NCI-H774 (cell line): ENCODE results near the gene ACSF3.
A peak's percentile ranks its signal among the peaks of the same experiment; 100 is the strongest.

Source experiments
- DNase-seq: peaks from one replicate; lab custom pipeline; 2025; lab: John Stamatoyannopoulos, UW

ACSF3 gene

GRCh38 chr16:89112377-89113151 lies 18.9 kb downstream of the ACSF3 start:
- DNase-seq: no peak

- no peak for DNase-seq
These were observed 19.5 kb downstream of the ACSF3 start for GRCh38 chr16:89113152-89113547.

DNA sequence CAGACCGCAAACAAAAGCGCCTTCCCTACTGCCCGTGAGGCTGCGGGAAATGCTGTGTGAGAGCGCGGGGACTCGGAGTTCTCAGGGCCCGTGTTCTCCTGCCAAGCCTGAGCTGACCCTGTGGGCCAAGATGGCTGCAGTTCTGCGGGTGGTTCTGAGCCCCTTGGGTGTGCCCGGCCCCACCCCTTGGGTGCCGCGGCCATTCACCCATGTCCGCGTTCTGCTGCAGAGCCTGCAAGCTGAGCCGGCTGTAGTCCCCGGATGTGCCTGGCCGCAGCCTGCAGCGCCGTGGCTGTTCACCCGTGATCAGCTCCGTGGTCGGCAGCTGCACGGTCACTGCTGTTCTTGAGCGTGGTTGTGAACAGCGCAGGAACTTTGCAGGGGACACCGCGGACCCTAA lies 20.0 kb downstream of the ACSF3 start:
- no peak for DNase-seq

- DNase-seq: no peak
These were observed 20.7 kb downstream of the ACSF3 start for GRCh38 chr16:89114159-89114981.

- no peak for DNase-seq
These were observed 21.7 kb downstream of the ACSF3 start for GRCh38 chr16:89115216-89115861.

DNA sequence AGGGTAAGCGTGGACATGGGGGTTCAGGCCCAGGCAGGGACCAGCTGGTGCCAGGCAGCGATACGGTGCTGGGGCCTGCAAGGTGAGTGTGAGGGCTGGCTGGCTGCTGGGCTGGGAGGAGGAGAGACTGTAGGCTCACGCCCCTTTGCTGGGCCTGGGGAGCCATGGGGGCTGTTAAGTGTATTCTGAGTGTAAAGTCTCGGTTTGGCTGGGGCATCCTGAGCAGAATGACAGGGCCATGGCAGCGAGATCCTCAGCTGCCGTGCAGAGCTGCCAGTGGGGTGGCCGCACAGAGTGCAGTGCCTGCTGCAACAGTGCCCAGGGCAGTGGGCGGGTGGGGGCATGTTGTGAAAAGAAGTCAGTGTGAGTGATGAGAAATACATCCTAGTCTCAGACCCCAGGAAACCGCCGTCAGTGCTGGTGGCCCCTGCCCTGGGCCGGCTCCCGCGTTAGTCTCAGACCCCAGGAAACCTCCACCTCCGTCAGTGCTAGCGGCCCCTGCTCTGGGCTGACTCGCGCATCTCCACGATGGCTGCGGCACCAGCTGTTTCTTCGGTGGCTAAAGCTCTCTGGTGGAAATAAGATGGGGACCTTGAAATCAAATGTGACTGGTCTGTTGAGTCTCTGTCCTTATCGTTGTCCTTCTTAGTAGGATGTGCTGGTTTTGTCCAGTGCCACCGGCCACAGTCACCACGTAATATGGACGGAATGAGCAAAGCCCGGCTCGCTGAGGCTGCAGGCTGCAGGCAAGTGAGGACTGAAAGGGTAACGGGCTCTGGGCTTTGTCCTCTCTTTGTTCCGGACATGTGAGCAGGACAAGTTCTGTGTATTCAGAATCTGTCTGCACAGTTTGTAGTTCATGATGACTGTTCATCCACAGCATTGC lies 22.9 kb downstream of the ACSF3 start:
- DNase-seq: no peak

- DNase-seq: no peak
These were observed 23.7 kb downstream of the ACSF3 start for GRCh38 chr16:89117227-89117974.

GRCh38 chr16:89117975-89118289 lies 24.3 kb downstream of the ACSF3 start:
- no peak for DNase-seq

- DNase-seq: no peak
These were observed 24.9 kb downstream of the ACSF3 start for GRCh38 chr16:89118361-89119165.

DNA sequence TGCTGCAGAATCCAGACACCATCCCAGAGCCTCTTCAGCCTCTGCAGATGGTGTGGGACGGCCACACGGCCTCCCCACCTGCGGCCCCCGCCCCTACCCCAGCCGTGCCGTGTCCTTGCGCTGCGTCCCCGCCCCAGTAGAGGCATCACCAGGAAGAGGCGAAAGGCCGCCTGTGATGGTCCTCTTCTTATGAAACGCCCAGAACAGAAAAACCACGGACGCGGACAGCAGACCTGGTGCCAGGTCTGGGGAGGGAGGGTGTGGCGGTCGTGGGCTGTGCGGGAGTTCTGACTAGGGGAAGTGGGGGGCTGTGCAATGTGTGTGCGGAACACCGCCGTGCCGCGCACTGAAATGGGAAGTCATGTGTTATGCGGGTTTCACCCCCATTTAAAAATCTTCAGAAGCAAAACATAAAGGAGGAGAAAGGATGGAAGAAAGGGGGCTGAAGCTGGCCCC lies 25.5 kb downstream of the ACSF3 start:
- no peak for DNase-seq

GRCh38 chr16:89119661-89120141 lies 26.0 kb downstream of the ACSF3 start:
- no peak for DNase-seq

DNA sequence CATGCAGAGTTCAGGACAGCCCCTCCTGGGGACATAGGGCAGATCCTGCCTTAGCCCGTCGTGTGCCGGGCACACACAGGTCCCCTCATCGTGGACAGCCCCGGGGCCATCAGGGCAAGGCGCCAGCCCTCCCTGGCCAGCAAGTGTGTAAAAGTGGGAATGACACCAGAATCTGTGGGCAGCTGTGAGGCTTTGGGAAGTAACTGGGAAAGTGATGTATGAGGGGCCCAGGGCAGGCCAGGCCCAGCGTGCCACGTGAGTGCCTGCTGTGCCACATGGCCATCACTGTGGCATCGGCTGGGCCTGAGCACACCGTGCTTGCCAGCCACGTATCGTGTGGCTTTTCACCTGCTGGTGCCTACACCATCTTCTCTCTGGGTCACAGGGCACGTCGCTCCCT lies 26.6 kb downstream of the ACSF3 start:
- no peak for DNase-seq

DNA sequence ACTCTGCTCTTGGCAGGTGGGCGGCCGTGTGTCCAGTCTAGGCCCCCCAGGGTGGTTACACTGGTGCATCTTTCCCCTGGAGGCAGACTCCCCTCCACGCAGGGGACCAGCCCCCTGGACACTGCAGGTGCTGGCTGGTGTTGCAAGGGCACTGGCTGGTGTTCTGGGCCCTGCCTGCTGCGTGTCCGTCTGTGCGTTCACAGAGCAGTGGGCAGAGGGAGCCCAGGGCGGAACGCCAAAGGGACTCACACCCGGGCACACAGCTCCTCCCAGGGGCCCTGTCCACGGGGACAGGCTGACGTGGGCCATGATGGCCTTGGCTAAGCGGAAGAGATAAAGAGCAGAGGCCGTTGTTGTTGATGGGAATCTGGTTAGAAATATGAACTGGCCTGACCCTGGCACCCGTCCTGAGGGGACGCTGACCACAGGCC lies 27.3 kb downstream of the ACSF3 start:
- DNase-seq: no peak

- DNase-seq: no peak
These were observed 28.2 kb downstream of the ACSF3 start for GRCh38 chr16:89121691-89122321.

- peak; percentile 22 for DNase-seq
These were observed 28.7 kb downstream of the ACSF3 start for GRCh38 chr16:89122322-89122851.

DNA sequence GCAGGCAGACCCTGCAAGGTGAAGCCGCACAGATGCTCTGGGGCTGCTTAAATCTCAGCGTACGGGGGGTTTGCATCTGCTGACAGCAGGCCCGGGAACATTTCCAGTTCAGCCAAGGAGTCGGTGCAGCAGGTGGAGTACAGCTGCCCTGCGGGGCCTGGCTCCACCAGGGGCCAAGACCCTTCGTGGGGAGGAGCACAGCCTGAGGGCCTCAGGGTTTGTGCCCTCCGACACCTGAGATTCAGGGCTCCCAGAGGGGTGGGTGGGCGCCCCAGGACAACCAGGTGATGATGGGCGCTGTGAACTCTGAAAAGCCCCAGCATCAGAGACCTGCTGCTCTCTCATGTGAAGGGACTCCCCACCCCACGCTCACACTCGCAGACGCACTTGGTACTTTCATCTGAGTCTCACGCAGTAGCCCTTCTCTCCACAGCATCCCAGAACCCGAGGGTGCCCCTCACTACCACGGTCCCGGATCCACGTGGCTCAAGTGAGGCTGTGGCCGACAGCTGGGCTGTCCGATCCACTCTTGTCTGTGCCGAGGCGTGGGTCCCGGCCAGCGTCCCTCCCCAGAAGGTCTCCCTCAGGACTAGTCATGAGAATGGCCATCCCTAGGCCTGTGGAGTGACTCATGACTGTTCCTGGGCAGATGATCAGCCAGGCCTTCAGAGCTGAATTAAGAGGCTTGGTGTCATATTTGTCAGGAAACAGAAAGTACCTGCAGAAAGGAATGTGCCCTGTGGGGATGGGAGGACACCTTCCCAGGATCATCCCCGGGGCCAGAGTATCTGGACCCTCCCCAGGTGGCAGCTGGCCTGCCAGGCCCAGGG lies 29.6 kb downstream of the ACSF3 start:
- DNase-seq: no peak

DNA sequence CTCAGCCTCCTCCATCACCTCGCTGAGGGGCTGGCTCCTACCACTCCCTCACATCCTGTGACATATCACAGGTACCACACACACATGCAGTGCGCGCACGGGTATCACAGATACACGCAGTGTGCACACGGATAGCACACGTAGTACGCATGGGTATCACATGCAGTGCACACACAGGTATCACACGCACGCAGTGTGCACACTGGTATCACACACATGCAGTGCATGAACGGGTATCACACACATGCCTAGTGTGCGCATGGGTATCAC lies 30.1 kb downstream of the ACSF3 start:
- DNase-seq: no peak

GRCh38 chr16:89129378-89129777 lies 35.7 kb downstream of the ACSF3 start:
- DNase-seq: no peak

GRCh38 chr16:89130448-89130847 lies 36.8 kb downstream of the ACSF3 start:
- no peak for DNase-seq
